ENCODE results near the gene SEMA4D. TPM values are rescaled to one million over a fixed set of nuclear protein-coding genes. Genes with fewer than 3 reads are reported as not detected.
A peak's percentile ranks its signal among the peaks of the same experiment; 100 is the strongest.

SEMA4D gene
- total RNA-seq, 2 experiments from 2014 or later, result 334 to 336 TPM

DNA sequence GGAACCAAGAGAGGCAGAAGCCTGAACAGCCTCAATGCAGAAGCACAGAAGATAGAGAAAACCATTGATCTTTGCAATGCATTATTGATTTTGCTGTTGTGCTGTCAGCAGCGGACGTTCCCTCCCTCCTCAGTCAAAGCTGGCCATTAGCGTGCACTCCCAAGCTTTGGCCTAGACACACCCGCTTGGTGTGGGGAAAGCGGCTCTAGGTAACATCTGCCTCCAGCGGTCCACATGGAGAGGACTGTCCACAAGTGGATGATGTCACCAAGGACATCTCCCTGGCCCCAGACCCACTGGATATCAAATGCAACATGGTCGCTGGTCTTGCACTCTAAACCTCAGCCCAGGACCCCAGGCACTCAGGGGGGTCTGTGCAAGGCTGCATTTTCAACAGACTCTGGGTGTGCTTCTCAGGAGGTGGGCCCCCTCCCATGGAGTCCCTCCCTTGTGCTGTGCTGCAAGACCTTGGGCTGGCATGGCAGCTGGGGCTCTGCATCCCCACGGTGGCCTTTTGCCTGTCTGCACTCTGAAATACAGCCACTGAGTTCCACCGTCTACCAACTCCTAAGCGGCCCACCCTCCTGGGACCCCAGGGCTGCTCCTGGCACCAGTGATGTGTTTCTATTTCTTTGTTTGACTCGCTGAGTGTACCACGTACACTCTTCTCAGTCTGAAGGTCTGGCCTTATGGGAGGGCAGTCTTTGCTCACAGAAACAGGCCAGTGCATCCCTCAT lies 1.9 kb downstream of the SEMA4D start:
- Mint-ChIP-seq H3K27me3 (no peaks in the 10 kb centered on the region), H3K36me3 (ENCODE audit: low read depth) (peaks cover 51% of the 10 kb centered on the region), H3K4me1 (peaks cover 80% of the 10 kb centered on the region), H3K4me3 (peak overlapping the region; percentile 99), H3K27ac (peak overlapping the region; percentile 94), H3K9me3 (no peaks in the 10 kb centered on the region)
- DNase-seq, result no peak
- ChIA-PET POLR2A (interaction anchor here (1.0 kb wide), 1 partner anchor 15 kb away, joined by 3 read pairs; no protein-coding TSS in a partner anchor), CTCF (interaction anchor here (1.1 to 1.6 kb wide), 7 partner anchors 10 to 67 kb away, joined by 3 to 6 read pairs (median 4); no protein-coding TSS in a partner anchor)

DNA sequence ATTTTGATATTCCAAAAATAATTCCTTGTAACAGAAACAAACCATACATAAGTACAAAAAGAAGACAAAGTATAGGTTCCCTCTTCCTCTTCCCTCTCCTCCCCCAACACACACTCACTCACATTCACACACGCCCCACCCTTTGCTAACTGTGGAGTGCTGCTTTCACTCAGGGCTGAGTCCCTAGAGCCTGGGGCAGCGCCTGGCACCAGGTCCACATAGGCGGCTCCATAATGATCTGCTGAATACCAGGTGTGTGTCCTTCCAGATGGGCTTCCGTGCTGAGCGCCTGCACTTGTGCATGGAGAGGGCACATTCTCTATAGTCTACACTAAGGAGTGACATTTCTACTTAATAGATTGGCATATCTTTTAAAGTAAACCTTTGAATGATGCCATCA lies 3.7 kb downstream of the SEMA4D start:
- CTCF ChIA-PET, result interaction anchor here (2.3 kb wide), 1 partner anchor 42 kb away, joined by 6 read pairs; no protein-coding TSS in a partner anchor
- Mint-ChIP-seq H3K36me3 (ENCODE audit: low read depth) (peaks cover 60% of the 10 kb centered on the region), H3K9me3 (no peaks in the 10 kb centered on the region), H3K27ac (peak overlapping the region; percentile 81), H3K4me1 (peaks cover 80% of the 10 kb centered on the region), H3K4me3 (peak overlapping the region; percentile 99), H3K27me3 (no peaks in the 10 kb centered on the region)
- no peak for DNase-seq
- POLR2A ChIA-PET, result no interaction called here

GRCh38 chr9:89493671-89494070 lies 4.2 kb downstream of the SEMA4D start:
- H3K27me3 Mint-ChIP-seq, result no peaks in the 10 kb centered on the region
- peak overlapping the region; percentile 99 for H3K4me3 Mint-ChIP-seq
- DNase-seq, result no peak
- no peaks in the 10 kb centered on the region for H3K9me3 Mint-ChIP-seq
- H3K4me1 Mint-ChIP-seq, result peaks cover 80% of the 10 kb centered on the region
- peak overlapping the region; percentile 81 for H3K27ac Mint-ChIP-seq
- ChIA-PET POLR2A (no interaction called here), CTCF (interaction anchor here (2.3 kb wide), 1 partner anchor 43 kb away, joined by 6 read pairs; no protein-coding TSS in a partner anchor)
- H3K36me3 Mint-ChIP-seq (ENCODE audit: low read depth), result peaks cover 64% of the 10 kb centered on the region

- peaks cover 65% of the 10 kb centered on the region for H3K36me3 Mint-ChIP-seq (ENCODE audit: low read depth)
- no peak for DNase-seq
- CTCF ChIA-PET, result interaction anchor here (0.8 to 2.3 kb wide), 2 partner anchors 43 to 55 kb away, joined by 4 to 6 read pairs; no protein-coding TSS in a partner anchor
- POLR2A ChIA-PET, result no interaction called here
- peak overlapping the region; percentile 81 for H3K27ac Mint-ChIP-seq
- peaks cover 79% of the 10 kb centered on the region for H3K4me1 Mint-ChIP-seq
- H3K9me3 Mint-ChIP-seq, result no peaks in the 10 kb centered on the region
- peak overlapping the region; percentile 99 for H3K4me3 Mint-ChIP-seq
- H3K27me3 Mint-ChIP-seq, result no peaks in the 10 kb centered on the region
Measured at GRCh38 chr9:89493181-89493580, 4.7 kb downstream of the SEMA4D start.

DNA sequence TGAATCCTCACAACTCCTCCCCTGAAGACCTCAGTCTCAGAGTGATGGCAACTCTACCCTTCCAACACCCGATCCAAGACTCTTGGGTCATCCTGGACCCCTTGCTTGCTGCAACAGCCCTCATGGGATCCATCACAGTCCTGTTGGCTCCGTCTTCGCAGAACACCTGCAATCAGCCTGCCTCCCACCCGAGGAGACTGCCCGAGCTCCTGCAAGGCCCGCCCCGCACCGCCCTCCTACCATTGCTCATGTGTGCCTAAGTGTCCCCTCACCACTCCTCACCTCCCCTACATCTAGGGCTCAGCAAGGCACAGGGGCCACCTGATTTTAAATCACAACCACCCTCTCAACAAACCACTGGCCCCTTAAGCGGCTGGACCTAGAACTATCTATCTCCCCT lies 5.3 kb downstream of the SEMA4D start:
- no peaks in the 10 kb centered on the region for H3K9me3 Mint-ChIP-seq
- peaks cover 70% of the 10 kb centered on the region for H3K36me3 Mint-ChIP-seq (ENCODE audit: low read depth)
- peak overlapping the region; percentile 99 for H3K4me3 Mint-ChIP-seq
- H3K27ac Mint-ChIP-seq, result peak overlapping the region; percentile 89
- POLR2A ChIA-PET, result no interaction called here
- CTCF ChIA-PET, result interaction anchor here (0.8 to 2.3 kb wide), 3 partner anchors 44 to 56 kb away, joined by 3 to 6 read pairs (median 4); no protein-coding TSS in a partner anchor
- H3K27me3 Mint-ChIP-seq, result no peaks in the 10 kb centered on the region
- H3K4me1 Mint-ChIP-seq, result peaks cover 82% of the 10 kb centered on the region
- DNase-seq, result no peak

DNA sequence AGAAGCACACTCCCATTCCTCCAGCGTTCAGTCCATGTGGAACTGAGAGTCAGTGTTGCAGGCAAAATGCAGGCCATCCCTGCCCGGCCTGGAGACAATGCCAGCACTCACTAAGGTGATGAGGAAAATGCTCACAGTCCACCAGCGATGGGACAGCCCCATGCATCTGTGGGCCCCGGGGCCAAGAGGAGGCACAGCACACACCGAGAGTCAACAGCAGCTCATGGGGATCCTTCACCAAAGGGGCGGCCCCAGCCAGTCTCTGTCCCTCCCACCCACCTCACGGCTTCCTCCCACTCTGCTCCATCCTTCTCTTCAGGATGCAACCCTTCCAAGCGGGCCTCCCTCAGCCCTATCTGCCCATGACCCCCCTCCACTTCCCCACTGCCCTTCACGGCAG lies 6.2 kb downstream of the SEMA4D start:
- peaks cover 91% of the 10 kb centered on the region for H3K4me1 Mint-ChIP-seq
- ChIA-PET CTCF (interaction anchor here (0.8 to 2.3 kb wide), 4 partner anchors 10 to 48 kb away, joined by 3 to 6 read pairs (median 6); no protein-coding TSS in a partner anchor), POLR2A (no interaction called here)
- peak overlapping the region; percentile 13 for H3K4me3 Mint-ChIP-seq
- no peak for DNase-seq
- H3K36me3 Mint-ChIP-seq (ENCODE audit: low read depth), result peaks cover 71% of the 10 kb centered on the region
- no peaks in the 10 kb centered on the region for H3K27me3 Mint-ChIP-seq
- H3K9me3 Mint-ChIP-seq, result no peaks in the 10 kb centered on the region
- H3K27ac Mint-ChIP-seq, result peak overlapping the region; percentile 89

- peak; percentile 45 for DNase-seq
Measured at GRCh38 chr9:89489548-89490530, 8.1 kb downstream of the SEMA4D start.

GRCh38 chr9:89488936-89489335 lies 9.0 kb downstream of the SEMA4D start:
- Mint-ChIP-seq H3K4me3 (no peak overlapping the region), H3K4me1 (peaks cover 94% of the 10 kb centered on the region), H3K27ac (no peak overlapping the region), H3K9me3 (no peaks in the 10 kb centered on the region), H3K27me3 (no peaks in the 10 kb centered on the region), H3K36me3 (ENCODE audit: low read depth) (peaks cover 67% of the 10 kb centered on the region)
- POLR2A ChIA-PET, result interaction anchor here (1.3 kb wide), 1 partner anchor 55 kb away, joined by 5 read pairs; no protein-coding TSS in a partner anchor
- no peak for DNase-seq
- CTCF ChIA-PET, result interaction anchor here (0.8 to 2.4 kb wide), 6 partner anchors 10 to 109 kb away, joined by 3 to 9 read pairs (median 4); no protein-coding TSS in a partner anchor

More at GRCh38 chr9:89489548-89490530, 8.1 kb downstream of the SEMA4D start:
- Mint-ChIP-seq H3K27ac (peak overlapping the region; percentile 89), H3K9me3 (no peaks in the 10 kb centered on the region), H3K4me1 (peaks cover 95% of the 10 kb centered on the region), H3K27me3 (no peaks in the 10 kb centered on the region), H3K36me3 (ENCODE audit: low read depth) (peaks cover 67% of the 10 kb centered on the region), H3K4me3 (peak overlapping the region; percentile 52)
- ChIA-PET POLR2A (interaction anchor here (0.6 to 1.3 kb wide), 2 partner anchors 11 to 54 kb away, joined by 3 to 5 read pairs; no protein-coding TSS in a partner anchor), CTCF (interaction anchor here (0.6 to 2.4 kb wide), 12 partner anchors 9 to 1698 kb away, joined by 3 to 9 read pairs (median 3); no protein-coding TSS in a partner anchor)

GRCh38 chr9:89488131-89488530 lies 9.8 kb downstream of the SEMA4D start:
- no peaks in the 10 kb centered on the region for H3K27me3 Mint-ChIP-seq
- H3K9me3 Mint-ChIP-seq, result no peaks in the 10 kb centered on the region
- H3K4me1 Mint-ChIP-seq, result peaks cover 93% of the 10 kb centered on the region
- peak overlapping the region; percentile 3 for H3K27ac Mint-ChIP-seq
- no peak overlapping the region for H3K4me3 Mint-ChIP-seq
- no peak for DNase-seq
- CTCF ChIA-PET, result interaction anchor here (1.2 kb wide), 1 partner anchor 110 kb away, joined by 3 read pairs; no protein-coding TSS in a partner anchor
- H3K36me3 Mint-ChIP-seq (ENCODE audit: low read depth), result peaks cover 61% of the 10 kb centered on the region
- POLR2A ChIA-PET, result interaction anchor here (0.6 kb wide), 1 partner anchor 86 kb away, joined by 4 read pairs; no protein-coding TSS in a partner anchor

DNA sequence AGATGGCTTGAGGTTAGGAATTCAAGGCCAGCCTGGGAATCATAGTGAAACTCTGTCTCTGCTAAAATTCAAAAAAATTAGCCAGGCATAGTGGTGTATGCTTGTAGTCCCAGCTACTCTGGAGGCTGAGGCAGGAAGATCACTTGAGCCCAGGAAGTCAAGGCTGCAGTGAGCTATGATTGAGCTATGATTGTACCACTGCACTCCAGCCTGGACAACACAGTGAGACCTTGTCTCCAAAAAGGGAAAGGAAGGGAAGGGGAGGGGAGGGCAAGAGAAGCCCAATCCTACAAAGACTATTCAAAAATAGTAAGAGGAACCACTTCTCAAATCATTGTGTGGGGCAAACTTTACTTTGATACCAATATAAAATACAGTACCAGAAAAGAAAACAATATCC lies 11.2 kb downstream of the SEMA4D start:
- Mint-ChIP-seq H3K4me1 (peaks cover 93% of the 10 kb centered on the region), H3K27me3 (no peaks in the 10 kb centered on the region), H3K9me3 (no peaks in the 10 kb centered on the region), H3K27ac (peak overlapping the region; percentile 20), H3K4me3 (peak overlapping the region; percentile 9), H3K36me3 (ENCODE audit: low read depth) (peaks cover 62% of the 10 kb centered on the region)
- POLR2A ChIA-PET, result interaction anchor here (0.9 kb wide), 1 partner anchor 9 kb away, joined by 5 read pairs; no protein-coding TSS in a partner anchor
- DNase-seq, result no peak
- CTCF ChIA-PET, result interaction anchor here (1.3 to 2.5 kb wide), 2 partner anchors 10 to 62 kb away, joined by 4 to 6 read pairs; no protein-coding TSS in a partner anchor

DNA sequence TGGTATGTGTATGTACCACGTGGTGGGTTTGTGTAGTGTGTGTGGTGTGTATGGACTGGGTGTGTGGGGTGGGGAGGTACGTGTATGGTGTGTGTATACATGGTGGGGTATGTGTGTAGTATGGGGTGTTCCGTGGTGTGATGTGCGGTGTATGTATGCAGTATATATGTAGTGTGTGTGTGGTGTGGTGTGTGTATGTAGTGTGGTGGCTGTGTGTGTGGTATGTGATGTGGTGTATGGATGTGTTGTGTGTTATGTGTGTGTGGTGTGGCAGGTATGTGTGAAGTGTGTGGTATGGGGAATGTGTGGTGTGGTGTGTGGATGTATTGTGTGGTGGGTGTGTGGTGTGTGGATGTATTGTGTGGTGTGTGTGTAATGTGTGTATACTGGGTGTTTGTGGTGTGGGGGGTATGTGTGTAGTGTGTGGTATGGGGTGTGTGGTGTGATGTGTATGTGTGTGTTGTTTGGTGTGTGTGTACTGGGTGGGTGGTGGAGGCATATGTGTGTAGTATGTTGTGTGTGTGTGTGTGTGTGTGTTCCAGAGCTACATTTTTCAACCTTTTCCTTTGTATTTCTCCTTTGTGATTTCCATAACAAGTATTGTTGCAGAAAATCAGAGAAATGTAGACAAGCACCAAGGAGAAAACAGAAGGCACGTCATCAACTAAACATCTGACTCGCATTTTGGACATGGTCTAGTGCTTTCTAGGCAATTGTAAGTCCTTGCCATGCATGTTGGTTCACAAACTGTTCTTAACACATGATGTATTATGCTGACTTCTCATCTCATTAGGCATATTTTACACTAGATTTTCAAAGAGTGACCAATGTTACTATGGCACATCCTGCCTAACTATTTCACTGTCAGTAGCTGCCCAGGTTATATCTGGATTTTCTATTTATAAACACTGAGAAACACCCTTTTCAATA lies 13.2 kb downstream of the SEMA4D start:
- DNase-seq, result no peak
- no peaks in the 10 kb centered on the region for H3K9me3 Mint-ChIP-seq
- POLR2A ChIA-PET, result no interaction called here
- peak overlapping the region; percentile 81 for H3K4me3 Mint-ChIP-seq
- peaks cover 88% of the 10 kb centered on the region for H3K4me1 Mint-ChIP-seq
- H3K27me3 Mint-ChIP-seq, result no peaks in the 10 kb centered on the region
- H3K36me3 Mint-ChIP-seq (ENCODE audit: low read depth), result peaks cover 69% of the 10 kb centered on the region
- CTCF ChIA-PET, result interaction anchor here (0.8 to 2.5 kb wide), 4 partner anchors 12 to 64 kb away, joined by 3 to 9 read pairs (median 6); no protein-coding TSS in a partner anchor
- H3K27ac Mint-ChIP-seq, result peak overlapping the region; percentile 86

Data from activated CD4-positive, alpha-beta T cell treated with anti-CD3 and anti-CD28 coated beads, Interleukin-2, amount 10 ng/mL, durations not matched to agents 7 days and 5 days (primary cell).